Measurements from ENCODE around the gene ITCH.

DNA sequence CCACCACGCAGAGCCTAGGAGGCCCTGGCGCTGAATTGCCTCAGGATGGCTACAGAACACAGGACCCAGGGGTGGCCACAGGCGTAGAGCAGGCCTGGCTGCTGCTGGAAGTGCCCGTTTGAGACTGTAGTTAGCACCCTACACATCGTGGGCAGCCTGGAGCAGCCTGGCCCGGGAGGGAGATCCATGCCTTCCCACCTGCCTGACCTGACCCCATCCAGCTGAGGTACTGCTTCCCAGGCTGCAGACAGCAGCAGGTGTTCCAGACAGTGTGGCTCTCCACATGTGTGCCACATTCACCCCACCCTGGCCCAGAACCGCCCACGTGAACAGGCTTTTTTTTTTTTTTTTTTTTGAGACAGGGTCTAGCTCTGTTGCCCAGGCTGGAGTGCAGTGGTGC, 174.6 kb downstream of the ITCH start:
- TF ChIP-seq, protein P1, sequence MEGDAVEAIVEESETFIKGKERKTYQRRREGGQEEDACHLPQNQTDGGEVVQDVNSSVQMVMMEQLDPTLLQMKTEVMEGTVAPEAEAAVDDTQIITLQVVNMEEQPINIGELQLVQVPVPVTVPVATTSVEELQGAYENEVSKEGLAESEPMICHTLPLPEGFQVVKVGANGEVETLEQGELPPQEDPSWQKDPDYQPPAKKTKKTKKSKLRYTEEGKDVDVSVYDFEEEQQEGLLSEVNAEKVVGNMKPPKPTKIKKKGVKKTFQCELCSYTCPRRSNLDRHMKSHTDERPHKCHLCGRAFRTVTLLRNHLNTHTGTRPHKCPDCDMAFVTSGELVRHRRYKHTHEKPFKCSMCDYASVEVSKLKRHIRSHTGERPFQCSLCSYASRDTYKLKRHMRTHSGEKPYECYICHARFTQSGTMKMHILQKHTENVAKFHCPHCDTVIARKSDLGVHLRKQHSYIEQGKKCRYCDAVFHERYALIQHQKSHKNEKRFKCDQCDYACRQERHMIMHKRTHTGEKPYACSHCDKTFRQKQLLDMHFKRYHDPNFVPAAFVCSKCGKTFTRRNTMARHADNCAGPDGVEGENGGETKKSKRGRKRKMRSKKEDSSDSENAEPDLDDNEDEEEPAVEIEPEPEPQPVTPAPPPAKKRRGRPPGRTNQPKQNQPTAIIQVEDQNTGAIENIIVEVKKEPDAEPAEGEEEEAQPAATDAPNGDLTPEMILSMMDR (IDR thresholded peaks at IDR 0.05; ENCODE audit: poor library complexity, severe bottlenecking), result no peak
- TF ChIP-seq POLR2AphosphoS5 (IDR thresholded peaks at IDR 0.05) (no peak), EZH2 (IDR thresholded peaks at IDR 0.05; ENCODE audit: borderline replicate concordance, insufficient read depth, low read length, poor library complexity, severe bottlenecking) (no peak), SMC3 (conservative IDR thresholded peaks at IDR 0.05; ENCODE audit: poor library complexity) (no peak), EP300 (conservative IDR thresholded peaks at IDR 0.05; ENCODE audit: poor library complexity, severe bottlenecking) (no peak), RAD21 (conservative IDR thresholded peaks at IDR 0.05) (no peak), MXI1 (conservative IDR thresholded peaks at IDR 0.05; ENCODE audit: poor library complexity, severe bottlenecking) (no peak), TAF1 (IDR thresholded peaks at IDR 0.05; ENCODE audit: low read depth) (no peak)
- TF ChIP-seq, protein P2, sequence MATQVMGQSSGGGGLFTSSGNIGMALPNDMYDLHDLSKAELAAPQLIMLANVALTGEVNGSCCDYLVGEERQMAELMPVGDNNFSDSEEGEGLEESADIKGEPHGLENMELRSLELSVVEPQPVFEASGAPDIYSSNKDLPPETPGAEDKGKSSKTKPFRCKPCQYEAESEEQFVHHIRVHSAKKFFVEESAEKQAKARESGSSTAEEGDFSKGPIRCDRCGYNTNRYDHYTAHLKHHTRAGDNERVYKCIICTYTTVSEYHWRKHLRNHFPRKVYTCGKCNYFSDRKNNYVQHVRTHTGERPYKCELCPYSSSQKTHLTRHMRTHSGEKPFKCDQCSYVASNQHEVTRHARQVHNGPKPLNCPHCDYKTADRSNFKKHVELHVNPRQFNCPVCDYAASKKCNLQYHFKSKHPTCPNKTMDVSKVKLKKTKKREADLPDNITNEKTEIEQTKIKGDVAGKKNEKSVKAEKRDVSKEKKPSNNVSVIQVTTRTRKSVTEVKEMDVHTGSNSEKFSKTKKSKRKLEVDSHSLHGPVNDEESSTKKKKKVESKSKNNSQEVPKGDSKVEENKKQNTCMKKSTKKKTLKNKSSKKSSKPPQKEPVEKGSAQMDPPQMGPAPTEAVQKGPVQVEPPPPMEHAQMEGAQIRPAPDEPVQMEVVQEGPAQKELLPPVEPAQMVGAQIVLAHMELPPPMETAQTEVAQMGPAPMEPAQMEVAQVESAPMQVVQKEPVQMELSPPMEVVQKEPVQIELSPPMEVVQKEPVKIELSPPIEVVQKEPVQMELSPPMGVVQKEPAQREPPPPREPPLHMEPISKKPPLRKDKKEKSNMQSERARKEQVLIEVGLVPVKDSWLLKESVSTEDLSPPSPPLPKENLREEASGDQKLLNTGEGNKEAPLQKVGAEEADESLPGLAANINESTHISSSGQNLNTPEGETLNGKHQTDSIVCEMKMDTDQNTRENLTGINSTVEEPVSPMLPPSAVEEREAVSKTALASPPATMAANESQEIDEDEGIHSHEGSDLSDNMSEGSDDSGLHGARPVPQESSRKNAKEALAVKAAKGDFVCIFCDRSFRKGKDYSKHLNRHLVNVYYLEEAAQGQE (IDR thresholded peaks at IDR 0.05; ENCODE audit: borderline replicate concordance), result no peak

Measured in neural cell (in vitro differentiated cells).